ENCODE data around the gene E2F4. TPM values are rescaled to one million over a fixed set of nuclear protein-coding genes. Genes with fewer than 3 reads are reported as not detected.

The E2F4 gene
- total and polyA plus RNA-seq, 2 of the 13 experiments (the other 11 are each of a cell fraction or from before 2014, with no cell fraction given): 84.8 to 91.2 TPM

GRCh38 chr16:67230809-67231660 is 39.1 kb downstream of the E2F4 start (continued):
- 0 out of 2 replicates have a peak, but pooled peaks have one; percentile 25 for TF ChIP-seq ZNF318 (CRISPR knock-in tag; IDR thresholded peaks at IDR 0.05)
- TF ChIP-seq POLR2G (IDR thresholded peaks at IDR 0.05; ENCODE audit: low read depth, low read length): peak; percentile 58; the same call in 1 of the 2 replicates
- 0 out of 2 replicates have a peak, but pooled peaks have one; percentile 36 for TF ChIP-seq ZNF572 (CRISPR knock-in tag; IDR thresholded peaks at IDR 0.05)
- TF ChIP-seq ZNF775 (CRISPR knock-in tag; IDR thresholded peaks at IDR 0.05; ENCODE audit: borderline replicate concordance): no peak
- peak; percentile 80 for TF ChIP-seq RBM22 (optimal IDR thresholded peaks at IDR 0.05; ENCODE audit: low read length)
- TF ChIP-seq ZBTB4 (CRISPR knock-in tag; IDR thresholded peaks at IDR 0.05; ENCODE audit: borderline replicate concordance): peak; percentile 18; the same call in 1 of the 2 replicates
- TF ChIP-seq SAFB2 (CRISPR knock-in tag; IDR thresholded peaks at IDR 0.05; ENCODE audit: borderline replicate concordance, low read depth): peak; percentile 47; the same call in 1 of the 2 replicates
- TF ChIP-seq THAP9 (CRISPR knock-in tag; IDR thresholded peaks at IDR 0.05; ENCODE audit: borderline replicate concordance): no peak
- TF ChIP-seq ETV6 (CRISPR knock-in tag; conservative IDR thresholded peaks at IDR 0.05): no peak
- peak; percentile 10 to 33; a peak in 2 of 4 replicates for TF ChIP-seq POLR2A (IDR thresholded peaks at IDR 0.05; ENCODE audit: insufficient read depth in 1 of 2, low read depth in 2 of 2, low read length in 2 of 2)
- TF ChIP-seq SRSF1 (optimal IDR thresholded peaks at IDR 0.05; ENCODE audit: low read depth, low read length): no peak
- no peak for TF ChIP-seq NCOA5 (CRISPR knock-in tag; IDR thresholded peaks at IDR 0.05)
- no peak for TF ChIP-seq ZSCAN12 (CRISPR knock-in tag; IDR thresholded peaks at IDR 0.05)
